Measurements from ENCODE around the gene TCL1B. TPM values are rescaled to one million over a fixed set of nuclear protein-coding genes. Genes with fewer than 3 reads are reported as not detected.
"Not testable (repeated sequence)": the region's sequence is repeated elsewhere in the genome, so short reads cannot be mapped to it uniquely, and the experiment has no call there.

The TCL1B gene
- total and polyA plus RNA-seq, 2 experiments from 2014 or later = not detected

DNA sequence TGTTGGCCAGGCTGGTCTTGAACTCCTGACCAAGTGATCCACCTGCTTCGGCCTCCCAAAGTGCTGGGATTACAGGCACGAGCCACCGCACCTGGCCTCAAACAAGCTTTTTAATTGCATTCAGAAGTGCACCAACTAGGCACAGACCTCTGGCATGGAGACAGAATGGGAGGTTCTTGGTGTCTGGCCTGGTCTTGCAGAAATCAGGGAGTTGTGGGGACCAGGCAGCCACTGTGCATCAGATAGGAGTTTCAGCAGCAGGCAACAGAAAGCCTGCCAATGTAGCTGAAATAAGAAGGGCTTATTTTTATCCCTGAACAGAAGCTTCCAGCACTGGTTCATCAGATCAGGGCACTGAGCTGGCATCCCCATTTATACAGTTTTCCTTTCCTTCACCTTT, 22.2 kb upstream of the TCL1B start:
- Histone ChIP-seq H3K9ac (no peak overlapping the region), H3K27ac (no peak overlapping the region), H2AFZ (no peak overlapping the region), H3K4me2 (ENCODE audit: unreplicated experiment) (no peak overlapping the region), H3K9me2 (ENCODE audit: insufficient read depth) (no peaks in the 10 kb centered on the region), H4K20me1 (ENCODE audit: insufficient read depth) (no peaks in the 10 kb centered on the region), H3K27me3 (replicated peaks; ENCODE audit: insufficient read depth) (peaks cover 8% of the 10 kb centered on the region; the same call in 1 of the 2 replicates), H3K4me1 (ENCODE audit: insufficient read depth) (no peaks in the 10 kb centered on the region), H3K36me3 (ENCODE audit: low read depth) (no peaks in the 10 kb centered on the region), H3F3A (ENCODE audit: insufficient read depth) (no peaks in the 10 kb centered on the region), H3K4me3 (no peak overlapping the region), H3K79me2 (ENCODE audit: insufficient read depth) (no peaks in the 10 kb centered on the region), H3K9me3 (ENCODE audit: low read depth) (no peaks in the 10 kb centered on the region)
- no peak for TF ChIP-seq EZH2phosphoT487 (IDR thresholded peaks at IDR 0.05; ENCODE audit: insufficient read depth, low read depth)
- no peak for TF ChIP-seq EZH2 (IDR thresholded peaks at IDR 0.05; ENCODE audit: insufficient read depth, poor library complexity, severe bottlenecking)
- no peak for DNase-seq
- whole genome bisulfite sequencing, 2 experiments (ENCODE audit: low coverage in 1 of 2, low lambda C conversion rate in 2 of 2, missing lambda C conversion rate in 2 of 2) = 21% methylated on average over 3 of the region's 3 CpGs
- in situ Hi-C loops (cut with MboI) = no loop called here

DNA sequence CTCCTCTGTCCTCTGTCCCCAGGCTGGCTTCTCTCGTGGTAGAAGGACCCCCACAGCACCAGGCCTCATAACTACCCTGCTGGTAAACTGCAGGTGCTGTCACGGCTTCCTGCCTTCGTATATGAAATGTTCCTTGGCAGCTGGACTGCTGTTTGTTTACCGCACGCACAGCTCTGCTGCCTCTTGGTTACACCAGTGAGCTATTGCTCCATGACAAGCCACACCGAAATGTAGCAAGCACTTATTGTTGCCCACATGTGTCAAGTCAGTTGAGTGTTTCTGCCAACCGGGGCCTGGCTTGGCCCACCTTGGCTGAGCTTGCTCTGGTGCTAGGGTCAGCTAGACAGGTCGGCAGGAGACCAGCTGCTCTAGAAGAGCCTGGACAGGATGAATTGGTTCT, 21.7 kb upstream of the TCL1B start:
- WGBS, 2 experiments (ENCODE audit: low coverage in 1 of 2, low lambda C conversion rate in 2 of 2, missing lambda C conversion rate in 2 of 2) = 55 to 57% methylated on average over 8 of the region's 8 CpGs
- Histone ChIP-seq H4K20me1 (ENCODE audit: insufficient read depth) (no peaks in the 10 kb centered on the region), H3K27ac (no peak overlapping the region), H3K4me3 (no peak overlapping the region), H3K36me3 (ENCODE audit: low read depth) (no peaks in the 10 kb centered on the region), H3K27me3 (replicated peaks; ENCODE audit: insufficient read depth) (peaks cover 8% of the 10 kb centered on the region; the same call in 1 of the 2 replicates), H3K9me2 (ENCODE audit: insufficient read depth) (no peaks in the 10 kb centered on the region), H2AFZ (no peak overlapping the region), H3K79me2 (ENCODE audit: insufficient read depth) (no peaks in the 10 kb centered on the region), H3K9me3 (ENCODE audit: low read depth) (no peaks in the 10 kb centered on the region), H3F3A (ENCODE audit: insufficient read depth) (no peaks in the 10 kb centered on the region), H3K4me1 (ENCODE audit: insufficient read depth) (no peaks in the 10 kb centered on the region), H3K4me2 (ENCODE audit: unreplicated experiment) (no peak overlapping the region), H3K9ac (no peak overlapping the region)
- DNase-seq = no peak
- in situ Hi-C loops (cut with MboI) = no loop called here
- TF ChIP-seq EZH2 (IDR thresholded peaks at IDR 0.05; ENCODE audit: insufficient read depth, poor library complexity, severe bottlenecking) (no peak), EZH2phosphoT487 (IDR thresholded peaks at IDR 0.05; ENCODE audit: insufficient read depth, low read depth) (no peak)

GRCh38 chr14:95665530-95665929, 20.7 kb upstream of the TCL1B start:
- H3K36me3 ChIP-seq (ENCODE audit: low read depth); DNase-seq; H2AFZ ChIP-seq; H3K4me2 ChIP-seq (ENCODE audit: unreplicated experiment); H3K27ac ChIP-seq; H4K20me1 ChIP-seq (ENCODE audit: insufficient read depth); H3K9ac ChIP-seq; H3K79me2 ChIP-seq (ENCODE audit: insufficient read depth); H3K4me1 ChIP-seq (ENCODE audit: insufficient read depth); H3F3A ChIP-seq (ENCODE audit: insufficient read depth); in situ Hi-C loops (cut with MboI); H3K4me3 ChIP-seq; H3K27me3 ChIP-seq (replicated peaks; ENCODE audit: insufficient read depth); H3K9me3 ChIP-seq (ENCODE audit: low read depth); H3K9me2 ChIP-seq (ENCODE audit: insufficient read depth): not testable (repeated sequence)
- WGBS, 2 experiments (ENCODE audit: low coverage in 1 of 2, low lambda C conversion rate in 2 of 2, missing lambda C conversion rate in 2 of 2) = 56 to 60% methylated on average over 7 to 8 of the region's 8 CpGs

DNA sequence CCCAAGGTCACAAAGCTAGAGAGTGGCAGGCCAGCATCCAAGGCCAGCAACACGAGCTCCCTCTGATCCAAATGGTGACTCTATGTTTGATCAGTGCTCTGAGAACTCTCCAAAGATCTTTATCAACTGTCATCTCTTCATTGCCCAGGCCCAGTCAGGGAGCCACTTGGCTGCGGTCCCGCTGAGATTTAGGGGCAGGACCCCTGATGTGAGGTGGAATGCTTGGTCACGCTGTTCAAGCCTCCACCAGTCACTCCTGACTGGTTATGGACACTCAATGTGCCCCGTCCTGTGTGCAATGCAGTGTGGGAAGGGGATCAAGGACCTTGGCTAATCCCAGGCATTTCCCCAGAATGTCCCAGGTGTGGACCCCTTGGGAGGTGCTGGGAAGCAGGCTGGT, 19.8 kb upstream of the TCL1B start:
- Histone ChIP-seq H3K27me3 (replicated peaks; ENCODE audit: insufficient read depth) (peaks cover 4% of the 10 kb centered on the region; the same call in 1 of the 2 replicates), H2AFZ (no peak overlapping the region), H3K79me2 (ENCODE audit: insufficient read depth) (no peaks in the 10 kb centered on the region), H3K4me2 (ENCODE audit: unreplicated experiment) (no peak overlapping the region), H4K20me1 (ENCODE audit: insufficient read depth) (no peaks in the 10 kb centered on the region), H3F3A (ENCODE audit: insufficient read depth) (no peaks in the 10 kb centered on the region), H3K9ac (no peak overlapping the region), H3K9me3 (ENCODE audit: low read depth) (no peaks in the 10 kb centered on the region), H3K4me1 (ENCODE audit: insufficient read depth) (no peaks in the 10 kb centered on the region), H3K4me3 (no peak overlapping the region), H3K27ac (no peak overlapping the region), H3K9me2 (ENCODE audit: insufficient read depth) (no peaks in the 10 kb centered on the region), H3K36me3 (ENCODE audit: low read depth) (no peaks in the 10 kb centered on the region)
- TF ChIP-seq EZH2 (IDR thresholded peaks at IDR 0.05; ENCODE audit: insufficient read depth, poor library complexity, severe bottlenecking) (no peak), EZH2phosphoT487 (IDR thresholded peaks at IDR 0.05; ENCODE audit: insufficient read depth, low read depth) (no peak)
- in situ Hi-C loops (cut with MboI) = no loop called here
- 50 to 53% methylated on average over 5 of the region's 5 CpGs for WGBS, 2 experiments (ENCODE audit: low coverage in 1 of 2, low lambda C conversion rate in 2 of 2, missing lambda C conversion rate in 2 of 2)
- no peak for DNase-seq

- no peak for DNase-seq
- H3K4me3 ChIP-seq = no peak overlapping the region
- no peak overlapping the region for H2AFZ ChIP-seq
- WGBS, 2 experiments (ENCODE audit: low coverage in 1 of 2, low lambda C conversion rate in 2 of 2, missing lambda C conversion rate in 2 of 2) = 20 to 26% methylated on average over 3 of the region's 3 CpGs
- H3K9ac ChIP-seq = no peak overlapping the region
- H3F3A ChIP-seq (ENCODE audit: insufficient read depth) = no peaks in the 10 kb centered on the region
- no peaks in the 10 kb centered on the region for H3K79me2 ChIP-seq (ENCODE audit: insufficient read depth)
- H3K27ac ChIP-seq = no peak overlapping the region
- H4K20me1 ChIP-seq (ENCODE audit: insufficient read depth) = no peaks in the 10 kb centered on the region
- in situ Hi-C loops (cut with MboI) = no loop called here
- no peaks in the 10 kb centered on the region for H3K9me2 ChIP-seq (ENCODE audit: insufficient read depth)
- H3K4me1 ChIP-seq (ENCODE audit: insufficient read depth) = no peaks in the 10 kb centered on the region
- no peaks in the 10 kb centered on the region for H3K36me3 ChIP-seq (ENCODE audit: low read depth)
- H3K27me3 ChIP-seq (replicated peaks; ENCODE audit: insufficient read depth) = no peaks in the 10 kb centered on the region; the same call in 1 of the 2 replicates
- TF ChIP-seq EZH2 (IDR thresholded peaks at IDR 0.05; ENCODE audit: insufficient read depth, poor library complexity, severe bottlenecking) (no peak), EZH2phosphoT487 (IDR thresholded peaks at IDR 0.05; ENCODE audit: insufficient read depth, low read depth) (no peak)
- H3K4me2 ChIP-seq (ENCODE audit: unreplicated experiment) = no peak overlapping the region
- no peaks in the 10 kb centered on the region for H3K9me3 ChIP-seq (ENCODE audit: low read depth)
Measured at GRCh38 chr14:95667249-95667693, 19.0 kb upstream of the TCL1B start.
